Measurements from ENCODE around the gene STX7.
A peak's percentile ranks its signal among the peaks of the same experiment; 100 is the strongest.

The STX7 gene

GRCh38 chr6:132412656-132413498 lies 100.0 kb downstream of the STX7 start:
- no peak for DNase-seq (ENCODE audit: low read depth)

GRCh38 chr6:132411296-132411695 lies 101.6 kb downstream of the STX7 start:
- DNase-seq (ENCODE audit: low read depth): no peak

- DNase-seq (ENCODE audit: low read depth): no peak
Observed at GRCh38 chr6:132410830-132411229, 102.1 kb downstream of the STX7 start.

GRCh38 chr6:132405143-132405915 lies 107.6 kb downstream of the STX7 start:
- no peak for DNase-seq (ENCODE audit: low read depth)

- DNase-seq (ENCODE audit: low read depth): no peak
Observed at GRCh38 chr6:132404736-132405135, 108.2 kb downstream of the STX7 start.

- no peak for DNase-seq (ENCODE audit: low read depth)
Observed at GRCh38 chr6:132404330-132404729, 108.6 kb downstream of the STX7 start.

GRCh38 chr6:132401618-132402285 lies 111.2 kb downstream of the STX7 start:
- DNase-seq (ENCODE audit: low read depth): no peak

- peak; percentile 51 for DNase-seq (ENCODE audit: low read depth)
Observed at GRCh38 chr6:132400883-132401617, 111.9 kb downstream of the STX7 start, which contains the start of gene MOXD1. TSS of gene MOXD1 (minus strand) at chr6:132401475. CDS start at chr6:132401426, 49 bp downstream.

GRCh38 chr6:132400555-132400882 lies 112.4 kb downstream of the STX7 start:
- no peak for DNase-seq (ENCODE audit: low read depth)

GRCh38 chr6:132399376-132400074 lies 113.4 kb downstream of the STX7 start:
- DNase-seq (ENCODE audit: low read depth): peak; percentile 51

Measured in GM04504 (cell line).